H1 (cell line): ENCODE data around the gene EIF4E1B. TPM values are rescaled to one million over a fixed set of nuclear protein-coding genes. Genes with fewer than 3 reads are reported as not detected.

ENCODE experiments used
- CTCF ChIA-PET: fragments of 300-600 bp; sonication (Branson Sonifier 250); formaldehyde crosslinking; loops from one replicate; lab custom pipeline; 2021; ENCODE audit not compliant: partially characterized antibody; lab: Charles Lee
- POLR2A ChIA-PET: fragments of 300-600 bp; sonication (Branson Sonifier 250); formaldehyde crosslinking; loops from one replicate; lab custom pipeline; 2021; ENCODE audit warnings: inconsistent platforms; ENCODE audit not compliant: partially characterized antibody; lab: Charles Lee
- DNase-seq, 2 experiments: peaks; one replicate each; pipeline versions ENCODE4 v3.0.0 to v3.0.0-alpha.2; 2010 to 2022; ENCODE audit warnings: low spot score in 2 of 2, low read depth in 1 of 2, mixed read lengths in 1 of 2
- FAIRE-seq: peaks from 2 replicates; lab custom pipeline; 2011; peaks lifted over from hg19 to GRCh38; lab: Jason Lieb, UNC
- H2AFZ ChIP-seq: 2 replicates; pipeline ENCODE4 v1.8.1; 2012; ENCODE audit warnings: low read length, inconsistent platforms
- H2AK5ac ChIP-seq: 2 replicates; pipeline ENCODE4 v1.6.1; 2013; ENCODE audit warnings: low read depth, low read length
- H2BK120ac ChIP-seq: replicated peaks from 2 replicates; pipeline ENCODE3; 2013; ENCODE audit warnings: low read depth, low read length, inconsistent platforms
- H2BK12ac ChIP-seq: 2 replicates; pipeline ENCODE4 v1.6.1; 2013; ENCODE audit warnings: low read depth, low read length
- H2BK15ac ChIP-seq: 2 replicates; pipeline ENCODE4 v1.6.1; 2013; ENCODE audit warnings: low read length
- H2BK20ac ChIP-seq: 2 replicates; pipeline ENCODE4 v1.6.1; 2013; ENCODE audit warnings: low read length
- H2BK5ac ChIP-seq: 2 replicates; pipeline ENCODE4 v1.6.1; 2013; ENCODE audit warnings: low read depth, low read length
- H3K14ac ChIP-seq: 2 replicates; pipeline ENCODE4 v1.6.1; 2013; ENCODE audit warnings: inconsistent platforms; ENCODE audit not compliant: insufficient read length
- H3K18ac ChIP-seq: 2 replicates; pipeline ENCODE4 v1.6.1; 2013; ENCODE audit warnings: low read length; ENCODE audit errors: extremely low read depth
- H3K23ac ChIP-seq: 2 replicates; pipeline ENCODE4 v1.6.1; 2013; ENCODE audit warnings: inconsistent platforms; ENCODE audit not compliant: insufficient read length
- H3K23me2 ChIP-seq: 2 replicates; pipeline ENCODE4 v1.6.1; 2013; ENCODE audit warnings: low read depth, low read length
- H3K27ac ChIP-seq: 2 replicates; pipeline ENCODE4 v1.6.1; 2011; ENCODE audit warnings: low read depth, low read length, inconsistent platforms
- H3K27me3 ChIP-seq, 4 experiments: replicated peaks in 1 of 4; 1 replicate in 1 of 4; 2 replicates in 3 of 4; pipeline versions ENCODE4 v1.6.1 to v1.8.1; 2011 to 2013; ENCODE audit warnings: low read length in 3 of 4, mild to moderate bottlenecking in 3 of 4, inconsistent platforms in 2 of 4, mixed read lengths in 2 of 4, moderate library complexity in 1 of 4; ENCODE audit not compliant: control insufficient read depth in 3 of 4, insufficient read depth in 3 of 4; ENCODE audit errors: extremely low read depth in 1 of 4
- H3K36me3 ChIP-seq, 4 experiments: 2 replicates each; pipeline versions ENCODE4 v1.6.1 to v1.8.1; 2011 to 2013; ENCODE audit warnings: mild to moderate bottlenecking in 4 of 4, low read length in 3 of 4, moderate library complexity in 2 of 4, control low read depth in 1 of 4, inconsistent platforms in 1 of 4; ENCODE audit not compliant: insufficient read depth in 4 of 4, control insufficient read depth in 2 of 4
- H3K4ac ChIP-seq: replicated peaks from 2 replicates; pipeline ENCODE3; 2013; ENCODE audit warnings: low read length, low read depth, mixed read lengths, inconsistent platforms; ENCODE audit not compliant: insufficient read length
- H3K4me1 ChIP-seq, 4 experiments: replicated peaks in 1 of 4; 1 replicate in 1 of 4; 2 replicates in 3 of 4; pipeline versions ENCODE4 v1.6.1 to v1.8.1; 2011 to 2013; ENCODE audit warnings: low read length in 3 of 4, inconsistent platforms in 2 of 4, mixed read lengths in 1 of 4; ENCODE audit not compliant: insufficient read depth in 4 of 4, control insufficient read depth in 3 of 4
- H3K4me2 ChIP-seq, 2 experiments: 2 replicates each; pipeline versions ENCODE4 v1.6.1 to v1.8.1; 2011 to 2013; ENCODE audit warnings: low read depth in 2 of 2, low read length in 2 of 2, control low read depth in 1 of 2, inconsistent platforms in 1 of 2, mild to moderate bottlenecking in 1 of 2; ENCODE audit not compliant: insufficient read depth in 1 of 2
- H3K4me3 ChIP-seq, 4 experiments: fragments of 200-600, 300-600 bp in 1 of 4; sonication (generic), shearing (Covaris generic), sonication (Bioruptor Twin) in 1 of 4; 2 replicates each; pipeline versions ENCODE4 v1.5.1 to v1.8.1; 2011 to 2016; ENCODE audit warnings: low read length in 4 of 4, low read depth in 3 of 4, control low read depth in 2 of 4, inconsistent platforms in 2 of 4, mild to moderate bottlenecking in 2 of 4, mixed read lengths in 1 of 4, moderate library complexity in 1 of 4; ENCODE audit not compliant: insufficient read depth in 2 of 4; ENCODE audit errors: extremely low read depth in 1 of 4
- H3K56ac ChIP-seq: replicated peaks from 2 replicates; pipeline ENCODE3; 2013; ENCODE audit warnings: low read depth, mild to moderate bottlenecking, mixed read lengths, low read length, inconsistent platforms; ENCODE audit not compliant: insufficient read length
- H3K79me1 ChIP-seq: 2 replicates; pipeline ENCODE4 v1.6.1; 2013; ENCODE audit warnings: low read depth, low read length, control low read depth
- H3K79me2 ChIP-seq, 2 experiments: 2 replicates each; pipeline versions ENCODE4 v1.6.1 to v1.8.1; 2012 to 2013; ENCODE audit warnings: low read length in 2 of 2, mild to moderate bottlenecking in 2 of 2, inconsistent platforms in 1 of 2; ENCODE audit not compliant: insufficient read depth in 2 of 2, control insufficient read depth in 1 of 2
- H3K9ac ChIP-seq, 4 experiments: replicated peaks in 1 of 4; 1 replicate in 1 of 4; 2 replicates in 3 of 4; pipeline versions ENCODE4 v1.6.1 to v1.8.1; 2011 to 2013; ENCODE audit warnings: low read depth in 3 of 4, low read length in 3 of 4, control low read depth in 2 of 4, mild to moderate bottlenecking in 2 of 4, moderate library complexity in 2 of 4, inconsistent platforms in 1 of 4; ENCODE audit errors: extremely low read depth in 1 of 4
- H3K9me3 ChIP-seq, 2 experiments: 2 replicates each; pipeline versions ENCODE4 v1.6.1 to v1.8.1; 2012 to 2013; ENCODE audit warnings: mild to moderate bottlenecking in 2 of 2, moderate library complexity in 2 of 2, control low read depth in 1 of 2, inconsistent platforms in 1 of 2, low read depth in 1 of 2, low read length in 1 of 2, mixed read lengths in 1 of 2; ENCODE audit not compliant: insufficient read depth in 2 of 2
- H4K20me1 ChIP-seq, 2 experiments: replicated peaks in 1 of 2; 2 replicates each; pipeline versions ENCODE3 to v1.8.1; 2011 to 2013; ENCODE audit warnings: inconsistent platforms in 2 of 2, low read length in 2 of 2, mild to moderate bottlenecking in 1 of 2; ENCODE audit not compliant: insufficient read depth in 2 of 2, control insufficient read depth in 1 of 2
- H4K5ac ChIP-seq: 2 replicates; pipeline ENCODE4 v1.6.1; 2013; ENCODE audit warnings: low read length, low read depth, mixed read lengths, inconsistent platforms; ENCODE audit not compliant: insufficient read length
- H4K8ac ChIP-seq: 2 replicates; pipeline ENCODE4 v1.8.0; 2013; ENCODE audit warnings: mild to moderate bottlenecking, moderate library complexity, low read length, inconsistent platforms; ENCODE audit not compliant: insufficient read depth; ENCODE audit errors: extremely low read depth
- H4K91ac ChIP-seq: replicated peaks from 2 replicates; pipeline ENCODE3; 2013; ENCODE audit warnings: low read length, mixed read lengths, inconsistent platforms; ENCODE audit not compliant: insufficient read length
- CBX8 ChIP-seq: fragments of 300-800, 300-1000 bp; sonication (generic); IDR thresholded peaks from 2 replicates; pipeline ENCODE4 v1.7.1; 2016; ENCODE audit warnings: low read depth, low read length, borderline replicate concordance
- CEBPB ChIP-seq: IDR thresholded peaks from 2 replicates; pipeline ENCODE4 v1.6.1; 2012; ENCODE audit warnings: low read depth, low read length
- KDM5A ChIP-seq: fragments of 200-600 bp; IDR thresholded peaks from 2 replicates; pipeline ENCODE4 v1.7.1; 2012; ENCODE audit warnings: mild to moderate bottlenecking, low read length, inconsistent platforms, mixed read lengths
- NANOG ChIP-seq: IDR thresholded peaks from 2 replicates; pipeline ENCODE4 v1.6.1; 2011; ENCODE audit warnings: low read length, low read depth, mild to moderate bottlenecking, inconsistent platforms; ENCODE audit not compliant: insufficient read depth, poor library complexity, severe bottlenecking
- POU5F1 ChIP-seq: IDR thresholded peaks from 2 replicates; pipeline ENCODE4 v1.6.1; 2011; ENCODE audit warnings: low read depth, mild to moderate bottlenecking, low read length, moderate library complexity
- RXRA ChIP-seq: IDR thresholded peaks from 2 replicates; pipeline ENCODE4 v1.6.1; 2011; ENCODE audit warnings: low read depth, mild to moderate bottlenecking, low read length, moderate library complexity; ENCODE audit not compliant: insufficient read depth
- SAP30 ChIP-seq: fragments of 300-600 bp; sonication (generic); IDR thresholded peaks from 2 replicates; pipeline ENCODE4 v1.7.1; 2012; ENCODE audit warnings: low read length, moderate library complexity, mild to moderate bottlenecking, inconsistent platforms; ENCODE audit not compliant: insufficient read depth, insufficient replicate concordance
- SIRT6 ChIP-seq: IDR thresholded peaks from one replicate; pipeline ENCODE4 v1.7.1; 2012; ENCODE audit warnings: low read length, inconsistent platforms
- SP2 ChIP-seq: IDR thresholded peaks from 2 replicates; pipeline ENCODE4 v1.6.1; 2012; ENCODE audit warnings: mild to moderate bottlenecking, low read length, inconsistent platforms
- SP4 ChIP-seq: IDR thresholded peaks from 2 replicates; pipeline ENCODE4 v1.6.1; 2012; ENCODE audit warnings: low read length, inconsistent platforms
- SRF ChIP-seq: IDR thresholded peaks from 2 replicates; pipeline ENCODE4 v1.6.1; 2011; ENCODE audit warnings: mild to moderate bottlenecking, low read depth, low read length, moderate library complexity
- TBP ChIP-seq: IDR thresholded peaks from 2 replicates; pipeline ENCODE4 v1.6.1; 2011; ENCODE audit warnings: low read depth, low read length, improper control_type of control experiment
- TEAD4 ChIP-seq: IDR thresholded peaks from 2 replicates; pipeline ENCODE4 v1.6.1; 2012; ENCODE audit warnings: low read depth, low read length, inconsistent platforms, mixed read lengths
- USF2 ChIP-seq: IDR thresholded peaks from 2 replicates; pipeline ENCODE4 v1.6.1; 2011; ENCODE audit warnings: low read length, improper control_type of control experiment
- WGBS, 2 experiments: shearing (Covaris generic) in 1 of 2; methylation state at CpG; one replicate each; pipeline versions ENCODE4 v1.1.6 to v1.1.7; 2013 to 2015; ENCODE audit warnings: low lambda C conversion rate in 2 of 2, mixed read lengths in 2 of 2, inconsistent platforms in 1 of 2, low coverage in 1 of 2, missing lambda C conversion rate in 1 of 2; ENCODE audit not compliant: insufficient replicate concordance in 2 of 2, insufficient coverage in 1 of 2, insufficient read length in 1 of 2; ENCODE audit errors: extremely low coverage in 1 of 2, missing lambda C conversion rate in 1 of 2; 5-methylcytosine and 5-hydroxymethylcytosine counted together
- polyA plus RNA-seq, 7 experiments: library from polyadenylated mRNA; depleted of rRNA in 3 of 7; stranded (reverse) in 5 of 7; unstranded in 2 of 7; fragments of >200 nt in 5 of 7; fragments of 200-250 nt in 2 of 7; gene quantifications; 1 replicate in 5 of 7; 2 replicates in 1 of 7; 4 replicates in 1 of 7; pipeline versions ENCODE4 v1.2.1 to v1.2.3, GENCODE V29; 2011 to 2013; ENCODE audit warnings: missing spikeins in 2 of 7, mixed read lengths in 2 of 7
- total RNA-seq: library from RNA; stranded (reverse); fragmentation: NEBNext Ultra II Directional; extraction: Animal tissue kit (Norgen Biotek cat#: 25700); gene quantifications from 2 replicates; pipeline ENCODE4 v1.2.1, GENCODE V29; 2021

Gene EIF4E1B
- total and polyA plus RNA-seq, 2 of the 8 experiments (the other 6 are each of a cell fraction or from before 2014, with no cell fraction given) = 0.97 to 1.3 TPM

GRCh38 chr5:176639981-176640380, 9.5 kb downstream of the EIF4E1B start:
- H4K5ac ChIP-seq = no peak overlapping the region
- no peaks in the 10 kb centered on the region for H3K27me3 ChIP-seq
- no peak overlapping the region for H4K8ac ChIP-seq
- H3K9me3 ChIP-seq = peaks cover 0 to 3% of the 10 kb centered on the region in 2 experiments; a peak in 1 of 4 replicates
- no peak overlapping the region for H3K27ac ChIP-seq
- peaks cover 0 to 21% (median 14%) of the 10 kb centered on the region in 4 experiments; a peak in 6 of 7 replicates for H3K4me1 ChIP-seq
- H4K91ac ChIP-seq = no peak overlapping the region
- ChIA-PET POLR2A (interaction anchor here (1.0 to 1.5 kb wide), 2 partner anchors 8 to 10 kb away, joined by 4 read pairs; partner anchors contain the start of genes EIF4E1B, SNCB and TSPAN17), CTCF (interaction anchor here (1.0 to 2.9 kb wide), 3 partner anchors 15 to 67 kb away, joined by 3 to 10 read pairs (median 10); no protein-coding TSS in a partner anchor)
- H3K4me2 ChIP-seq = no peak overlapping the region
- H3K36me3 ChIP-seq = no peaks in the 10 kb centered on the region
- H3K23ac ChIP-seq = no peak overlapping the region
- no peaks in the 10 kb centered on the region for H3K79me1 ChIP-seq
- no peak overlapping the region for H3K9ac ChIP-seq
- no peak overlapping the region for H3K18ac ChIP-seq
- H2BK120ac ChIP-seq = no peak overlapping the region
- H3K23me2 ChIP-seq = no peaks in the 10 kb centered on the region
- no peak overlapping the region for H3K14ac ChIP-seq
- H2BK5ac ChIP-seq = no peak overlapping the region
- H2BK20ac ChIP-seq = no peak overlapping the region
- DNase-seq (no peak), FAIRE-seq (no peak)
- no peaks in the 10 kb centered on the region for H3K79me2 ChIP-seq
- no peak overlapping the region for H3K4me3 ChIP-seq
- no peak overlapping the region for H3K56ac ChIP-seq
- no peak overlapping the region for H2AK5ac ChIP-seq
- no peaks in the 10 kb centered on the region for H4K20me1 ChIP-seq
- H2AFZ ChIP-seq = no peak overlapping the region
- no peak overlapping the region for H3K4ac ChIP-seq
- no peak overlapping the region; the same call in 1 of the 2 replicates for H2BK12ac ChIP-seq
- H2BK15ac ChIP-seq = no peak overlapping the region
- 92% methylated on average over 4 of the region's 4 CpGs; no CpG with 5 or more reads in 1 of the 2 experiments for WGBS, 2 experiments
- TF ChIP-seq POU5F1 (no peak), SIRT6 (no peak), TBP (no peak), CEBPB (no peak), CBX8 (no peak), SP4 (no peak), NANOG (no peak), SP2 (no peak), RXRA (no peak), USF2 (no peak), TEAD4 (no peak), KDM5A (no peak), SAP30 (no peak), SRF (no peak)
